Stomach (tissue), 4 donors: ENCODE measurements around the gene TCIRG1.

Source experiments
- CTCF ChIP-seq, 7 experiments: fragments of 450-650 bp in 4 of 7; fragments of 200-600 bp in 3 of 7; sonication (generic) in 3 of 7; IDR thresholded peaks; one replicate each; pipeline ENCODE4 v1.5.1; 2016 to 2019; ENCODE audit warnings: antibody characterized with exemption in 7 of 7, control low read depth in 2 of 7, mild to moderate bottlenecking in 1 of 7
- POLR2A ChIP-seq, 4 donors: fragments of 450-650 bp; IDR thresholded peaks; one replicate each; pipeline ENCODE4 v1.6.1; 2016; ENCODE audit warnings: antibody characterized with exemption in 4 of 4, control low read depth in 2 of 4, mild to moderate bottlenecking in 1 of 4, moderate library complexity in 1 of 4
- POLR2AphosphoS5 ChIP-seq, 3 donors: sonication (generic); formaldehyde crosslinking; IDR thresholded peaks; one replicate each; pipeline ENCODE4 v1.6.1; 2016; ENCODE audit warnings: antibody characterized with exemption in 3 of 3

- TF ChIP-seq CTCF (IDR thresholded peaks at IDR 0.05) = no peak
- no peak for TF ChIP-seq POLR2A (IDR thresholded peaks at IDR 0.05)
- no peak for TF ChIP-seq POLR2AphosphoS5 (IDR thresholded peaks at IDR 0.05)
Measured at GRCh38 chr11:68028802-68029545, 9.9 kb upstream of the TCIRG1 start.
